IMR-90 (cell line): ENCODE data around the gene CANT1. TPM values are rescaled to one million over a fixed set of nuclear protein-coding genes. Genes with fewer than 3 reads are reported as not detected.

Experiments
- ATAC-seq: fragments of 200-7000 bp; cut with Tn5 transposase; 2 replicates; pipeline ENCODE4 v1.9.1; 2020; ENCODE audit warnings: low read depth, mild to moderate bottlenecking, moderate library complexity
- BruUV-seq: library from RNA; stranded (reverse); fragments of 400-500 nt; replicated peaks from 2 replicates; lab custom pipeline; 2021; lab: Mats Ljungman, UMichigan
- CTCF ChIA-PET: fragments of 300-600 bp; formaldehyde crosslinking; extraction: SDS; loops from one replicate; lab custom pipeline; 2021; ENCODE audit warnings: antibody characterized with exemption; lab: Yijun Ruan, JAX
- POLR2A ChIA-PET: fragments of 300-600 bp; sonication (Branson Sonifier 250); formaldehyde crosslinking; loops from one replicate; lab custom pipeline; 2022; ENCODE audit warnings: antibody characterized with exemption; ENCODE audit not compliant: unreplicated experiment; lab: Charles Lee
- DNase-seq: peaks from one replicate; pipeline ENCODE4 v3.0.0; 2013
- H2AFZ ChIP-seq: replicated peaks from 2 replicates; pipeline ENCODE3; 2013; ENCODE audit warnings: low read length, mild to moderate bottlenecking; ENCODE audit not compliant: poor library complexity
- H2AK5ac ChIP-seq: 2 replicates; pipeline ENCODE4 v1.6.1; 2013; ENCODE audit warnings: low read depth, low read length, inconsistent platforms
- H2AK9ac ChIP-seq: replicated peaks from 2 replicates; pipeline ENCODE3; 2013; ENCODE audit warnings: mild to moderate bottlenecking, low read depth, low read length, moderate library complexity; ENCODE audit not compliant: poor library complexity
- H2BK120ac ChIP-seq: 2 replicates; pipeline ENCODE4 v1.6.1; 2013; ENCODE audit warnings: low read depth, low read length, inconsistent platforms
- H2BK15ac ChIP-seq: 3 replicates; pipeline ENCODE4 v1.6.1; 2013; ENCODE audit warnings: low read depth, low read length, inconsistent platforms
- H2BK20ac ChIP-seq: 2 replicates; pipeline ENCODE4 v1.6.1; 2013; ENCODE audit warnings: low read depth, mild to moderate bottlenecking, inconsistent platforms, low read length, moderate library complexity
- H2BK5ac ChIP-seq: 2 replicates; pipeline ENCODE4 v1.6.1; 2013; ENCODE audit warnings: mild to moderate bottlenecking, low read depth, low read length, inconsistent platforms; ENCODE audit not compliant: poor library complexity, severe bottlenecking
- H3K14ac ChIP-seq: replicated peaks from 2 replicates; pipeline ENCODE4 v1.6.1; 2013; ENCODE audit warnings: low read depth, low read length, inconsistent platforms
- H3K18ac ChIP-seq: 2 replicates; pipeline ENCODE4 v1.6.1; 2013; ENCODE audit warnings: low read depth, low read length, control low read depth
- H3K23ac ChIP-seq: 2 replicates; pipeline ENCODE4 v1.6.1; 2013; ENCODE audit warnings: low read depth, low read length, inconsistent platforms
- H3K27ac ChIP-seq: 2 replicates; pipeline ENCODE4 v1.5.1; 2013; ENCODE audit warnings: mild to moderate bottlenecking, control low read depth, low read length; ENCODE audit not compliant: insufficient read depth
- H3K27me3 ChIP-seq: 2 replicates; pipeline ENCODE4 v1.6.1; 2013; ENCODE audit warnings: low read length; ENCODE audit not compliant: control insufficient read depth, insufficient read depth
- H3K36me3 ChIP-seq: 2 replicates; pipeline ENCODE4 v1.6.1; 2013; ENCODE audit warnings: low read length, mixed read lengths; ENCODE audit not compliant: control insufficient read depth, insufficient read depth
- H3K4ac ChIP-seq: 2 replicates; pipeline ENCODE4 v1.6.1; 2013; ENCODE audit warnings: low read depth, low read length, inconsistent platforms
- H3K4me1 ChIP-seq: 2 replicates; pipeline ENCODE4 v1.6.1; 2013; ENCODE audit warnings: low read length, mixed read lengths; ENCODE audit not compliant: control insufficient read depth, insufficient read depth
- H3K4me2 ChIP-seq: 2 replicates; pipeline ENCODE4 v1.6.1; 2013; ENCODE audit warnings: low read depth, mild to moderate bottlenecking, control low read depth, low read length, moderate library complexity
- H3K4me3 ChIP-seq: 2 replicates; pipeline ENCODE4 v1.5.1; 2013; ENCODE audit warnings: low read depth, mild to moderate bottlenecking, control low read depth, low read length, moderate library complexity; ENCODE audit not compliant: insufficient read depth
- H3K56ac ChIP-seq: 2 replicates; pipeline ENCODE4 v1.6.1; 2013; ENCODE audit warnings: low read length, inconsistent platforms; ENCODE audit not compliant: insufficient read depth; ENCODE audit errors: extremely low read depth
- H3K79me1 ChIP-seq, 2 experiments: 2 replicates each; pipeline ENCODE4 v1.6.1; 2013; ENCODE audit warnings: low read length in 2 of 2, inconsistent platforms in 1 of 2, low read depth in 1 of 2
- H3K9ac ChIP-seq: 2 replicates; pipeline ENCODE4 v1.6.1; 2013; ENCODE audit warnings: low read depth, low read length, control low read depth
- H3K9me1 ChIP-seq: 2 replicates; pipeline ENCODE4 v1.6.1; 2013; ENCODE audit warnings: low read length, inconsistent platforms; ENCODE audit not compliant: insufficient read depth
- H3K9me3 ChIP-seq: 2 replicates; pipeline ENCODE4 v1.6.1; 2013; ENCODE audit warnings: low read length; ENCODE audit not compliant: control insufficient read depth, insufficient read depth
- H4K20me1 ChIP-seq: 2 replicates; pipeline ENCODE4 v1.6.1; 2013; ENCODE audit warnings: low read length, inconsistent platforms; ENCODE audit not compliant: insufficient read depth
- H4K5ac ChIP-seq: 2 replicates; pipeline ENCODE4 v1.6.1; 2013; ENCODE audit warnings: mild to moderate bottlenecking, low read depth, low read length, control low read depth
- H4K8ac ChIP-seq, 2 experiments: 2 replicates each; pipeline ENCODE4 v1.6.1; 2013; ENCODE audit warnings: low read depth in 2 of 2, low read length in 2 of 2, control low read depth in 1 of 2, inconsistent platforms in 1 of 2
- H4K91ac ChIP-seq: 2 replicates; pipeline ENCODE4 v1.6.1; 2013; ENCODE audit warnings: low read depth, low read length, inconsistent platforms; ENCODE audit not compliant: insufficient read depth
- BHLHE40 ChIP-seq: fragments of 150-350 bp; IDR thresholded peaks from 2 replicates; pipeline ENCODE4 v1.6.1; 2016; ENCODE audit warnings: mild to moderate bottlenecking, low read depth, low read length
- CEBPB ChIP-seq: IDR thresholded peaks from 2 replicates; pipeline ENCODE4 v1.6.1; 2012; ENCODE audit warnings: low read depth, low read length, improper control_type of control experiment
- CHD1 ChIP-seq: IDR thresholded peaks from 2 replicates; pipeline ENCODE4 v1.6.1; 2012; ENCODE audit warnings: low read depth, low read length, improper control_type of control experiment
- FOS ChIP-seq: fragments of 150-350 bp; IDR thresholded peaks from 2 replicates; pipeline ENCODE4 v1.6.1; 2016; ENCODE audit warnings: low read depth, low read length
- MAFK ChIP-seq: IDR thresholded peaks from 2 replicates; pipeline ENCODE4 v1.6.1; 2012; ENCODE audit warnings: low read depth, low read length, improper control_type of control experiment
- MAZ ChIP-seq: IDR thresholded peaks from 2 replicates; pipeline ENCODE4 v1.6.1; 2012; ENCODE audit warnings: low read depth, mild to moderate bottlenecking, low read length, improper control_type of control experiment, moderate library complexity, borderline replicate concordance
- MXI1 ChIP-seq: IDR thresholded peaks from 2 replicates; pipeline ENCODE4 v1.6.1; 2012; ENCODE audit warnings: low read depth, mild to moderate bottlenecking, low read length, moderate library complexity, borderline replicate concordance
- NFE2L2 ChIP-seq: fragments of 150-350 bp; IDR thresholded peaks from 2 replicates; pipeline ENCODE4 v1.6.1; 2016; ENCODE audit warnings: low read depth, mild to moderate bottlenecking, low read length
- POLR2A ChIP-seq: IDR thresholded peaks from 2 replicates; pipeline ENCODE4 v1.6.1; 2012; ENCODE audit warnings: mild to moderate bottlenecking, low read depth, low read length
- RAD21 ChIP-seq: IDR thresholded peaks from 2 replicates; pipeline ENCODE4 v1.6.1; 2012; ENCODE audit warnings: low read length, improper control_type of control experiment
- RCOR1 ChIP-seq: IDR thresholded peaks from 2 replicates; pipeline ENCODE4 v1.6.1; 2012; ENCODE audit warnings: mild to moderate bottlenecking, low read length, improper control_type of control experiment; ENCODE audit not compliant: insufficient replicate concordance
- RFX5 ChIP-seq: IDR thresholded peaks from 2 replicates; pipeline ENCODE4 v1.8.0; 2012; ENCODE audit warnings: low read depth, mild to moderate bottlenecking, low read length, moderate library complexity
- SMC3 ChIP-seq: fragments of 150-350 bp; IDR thresholded peaks from 2 replicates; pipeline ENCODE4 v1.6.1; 2016; ENCODE audit warnings: low read depth, mild to moderate bottlenecking, antibody characterized with exemption, low read length, moderate library complexity
- WGBS, 2 experiments: methylation state at CpG; one replicate each; pipeline versions ENCODE4 v1.1.5 to v1.1.7; 2013; ENCODE audit warnings: missing lambda C conversion rate in 2 of 2; ENCODE audit not compliant: insufficient read length in 1 of 2; ENCODE audit errors: extremely low coverage in 2 of 2; 5-methylcytosine and 5-hydroxymethylcytosine counted together
- dilution Hi-C: fragments of 300-500 bp; cut with HindIII; formaldehyde crosslinking; loops from one replicate; pipeline ENCODE4 v1.14.3; 2018; ENCODE audit warnings: low sequenced_read_pairs; ENCODE audit not compliant: unreplicated experiment
- in situ Hi-C: fragments of 300-500 bp; cut with MboI; formaldehyde crosslinking; loops from 3 replicates; pipeline ENCODE4 v1.14.3; 2019; ENCODE audit warnings: low sequenced_read_pairs, inconsistent platforms, mixed read lengths
- intact Hi-C: fragments of 100-400 bp; cut with micrococcal nuclease; formaldehyde crosslinking; loops from 2 replicates; pipeline ENCODE4 v1.10.0; 2022
- polyA plus RNA-seq, 3 experiments: library from polyadenylated mRNA; depleted of rRNA; stranded (reverse); fragments of >200 nt; gene quantifications; 2 replicates each; pipeline ENCODE4 v1.2.3, GENCODE V29; 2012; ENCODE audit warnings: low replicate concordance in 1 of 3
- total RNA-seq: library from RNA; depleted of rRNA; stranded (reverse); fragments of >200 nt; gene quantifications from 2 replicates; pipeline ENCODE4 v1.2.3, GENCODE V29; 2012
- TF ChIP-seq, protein P1 (sequence below): fragments of 150-350 bp; IDR thresholded peaks from 2 replicates; pipeline ENCODE4 v1.6.1; 2016; ENCODE audit warnings: low read depth, mild to moderate bottlenecking, low read length, moderate library complexity, borderline replicate concordance
- TF ChIP-seq, protein P2 (sequence below): fragments of 150-350 bp; IDR thresholded peaks from 2 replicates; pipeline ENCODE4 v1.6.1; 2017; ENCODE audit warnings: mild to moderate bottlenecking, antibody characterized with exemption, low read length, low read depth
- TF ChIP-seq, protein P3 (sequence below): conservative IDR thresholded peaks from 2 replicates; pipeline ENCODE4 v1.5.1; 2012; ENCODE audit warnings: mild to moderate bottlenecking, low read depth, low read length, improper control_type of control experiment

The CANT1 gene
- total and polyA plus RNA-seq, 2 of the 4 experiments (the other 2 are of a cell fraction): 51.8 to 73.4 TPM

DNA sequence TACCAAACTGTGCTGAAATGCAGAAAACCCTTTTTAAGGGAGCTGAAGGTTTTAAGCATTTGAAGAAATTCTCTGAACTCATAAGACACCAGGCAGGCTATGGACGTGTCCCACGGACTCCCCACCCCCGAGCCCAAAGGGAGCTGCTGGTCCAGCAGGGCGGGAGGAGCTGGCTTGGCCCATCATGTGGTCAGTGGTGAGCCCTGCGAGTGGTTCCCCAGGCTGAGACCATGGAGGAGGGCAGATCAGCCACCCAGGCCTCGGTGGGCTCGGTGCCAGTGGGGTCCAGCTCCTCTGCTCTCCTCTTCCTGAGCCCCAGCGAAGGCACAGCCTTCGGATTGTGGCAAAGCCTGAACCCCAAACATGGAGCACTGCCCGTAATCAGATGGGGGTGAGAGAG lies 56.9 kb downstream of the CANT1 start:
- Histone ChIP-seq H2AK9ac (peak overlapping the region; percentile 91), H3K56ac (no peak overlapping the region), H3K27ac (peak overlapping the region; percentile 75; the same call in 1 of the 2 replicates), H3K27me3 (no peaks in the 10 kb centered on the region; the same call in 1 of the 2 replicates), H2BK120ac (peak overlapping the region; percentile 88; the same call in 1 of the 2 replicates), H2BK20ac (peak overlapping the region; percentile 66; the same call in 1 of the 2 replicates), H3K14ac (no peak overlapping the region), H2AFZ (no peak overlapping the region), H2BK15ac (peak overlapping the region; percentile 13; the same call in 1 of the 3 replicates), H3K9me1 (no peaks in the 10 kb centered on the region), H2AK5ac (0 out of 2 replicates have a peak overlapping the region, but pooled peaks have one; percentile 36), H3K9me3 (peaks cover 15% of the 10 kb centered on the region), H3K36me3 (no peaks in the 10 kb centered on the region), H3K4ac (peak overlapping the region; percentile 75; the same call in 1 of the 2 replicates), H3K4me2 (no peak overlapping the region), H3K23ac (no peak overlapping the region), H3K79me1 (no peaks in the 10 kb centered on the region), H4K5ac (peak overlapping the region; percentile 97), H3K9ac (peak overlapping the region; percentile 75; the same call in 1 of the 2 replicates), H2BK5ac (no peak overlapping the region), H4K91ac (no peak overlapping the region; the same call in 1 of the 2 replicates), H3K4me3 (no peak overlapping the region), H4K20me1 (no peaks in the 10 kb centered on the region), H3K18ac (peak overlapping the region; percentile 94), H3K4me1 (peaks cover 18% of the 10 kb centered on the region), H4K8ac (peak overlapping the region; percentile 62 to 87)
- ATAC-seq (0 out of 2 replicates have a peak, but pooled peaks have one; percentile 12), DNase-seq (no peak)
- WGBS, 2 experiments: 80% methylated on average over 3 of the region's 10 CpGs; no CpG with 5 or more reads in 1 of the 2 experiments
- TF ChIP-seq BHLHE40 (no peak), NFE2L2 (no peak), POLR2A (no peak), RCOR1 (no peak), CHD1 (no peak), RAD21 (no peak), MAZ (no peak), FOS (no peak), MXI1 (no peak), MAFK (no peak), SMC3 (no peak), CEBPB (no peak), RFX5 (no peak)
- TF ChIP-seq, protein P1, sequence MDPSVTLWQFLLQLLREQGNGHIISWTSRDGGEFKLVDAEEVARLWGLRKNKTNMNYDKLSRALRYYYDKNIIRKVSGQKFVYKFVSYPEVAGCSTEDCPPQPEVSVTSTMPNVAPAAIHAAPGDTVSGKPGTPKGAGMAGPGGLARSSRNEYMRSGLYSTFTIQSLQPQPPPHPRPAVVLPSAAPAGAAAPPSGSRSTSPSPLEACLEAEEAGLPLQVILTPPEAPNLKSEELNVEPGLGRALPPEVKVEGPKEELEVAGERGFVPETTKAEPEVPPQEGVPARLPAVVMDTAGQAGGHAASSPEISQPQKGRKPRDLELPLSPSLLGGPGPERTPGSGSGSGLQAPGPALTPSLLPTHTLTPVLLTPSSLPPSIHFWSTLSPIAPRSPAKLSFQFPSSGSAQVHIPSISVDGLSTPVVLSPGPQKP: no peak
- TF ChIP-seq, protein P2, sequence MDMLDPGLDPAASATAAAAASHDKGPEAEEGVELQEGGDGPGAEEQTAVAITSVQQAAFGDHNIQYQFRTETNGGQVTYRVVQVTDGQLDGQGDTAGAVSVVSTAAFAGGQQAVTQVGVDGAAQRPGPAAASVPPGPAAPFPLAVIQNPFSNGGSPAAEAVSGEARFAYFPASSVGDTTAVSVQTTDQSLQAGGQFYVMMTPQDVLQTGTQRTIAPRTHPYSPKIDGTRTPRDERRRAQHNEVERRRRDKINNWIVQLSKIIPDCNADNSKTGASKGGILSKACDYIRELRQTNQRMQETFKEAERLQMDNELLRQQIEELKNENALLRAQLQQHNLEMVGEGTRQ: no peak
- TF ChIP-seq, protein P3, sequence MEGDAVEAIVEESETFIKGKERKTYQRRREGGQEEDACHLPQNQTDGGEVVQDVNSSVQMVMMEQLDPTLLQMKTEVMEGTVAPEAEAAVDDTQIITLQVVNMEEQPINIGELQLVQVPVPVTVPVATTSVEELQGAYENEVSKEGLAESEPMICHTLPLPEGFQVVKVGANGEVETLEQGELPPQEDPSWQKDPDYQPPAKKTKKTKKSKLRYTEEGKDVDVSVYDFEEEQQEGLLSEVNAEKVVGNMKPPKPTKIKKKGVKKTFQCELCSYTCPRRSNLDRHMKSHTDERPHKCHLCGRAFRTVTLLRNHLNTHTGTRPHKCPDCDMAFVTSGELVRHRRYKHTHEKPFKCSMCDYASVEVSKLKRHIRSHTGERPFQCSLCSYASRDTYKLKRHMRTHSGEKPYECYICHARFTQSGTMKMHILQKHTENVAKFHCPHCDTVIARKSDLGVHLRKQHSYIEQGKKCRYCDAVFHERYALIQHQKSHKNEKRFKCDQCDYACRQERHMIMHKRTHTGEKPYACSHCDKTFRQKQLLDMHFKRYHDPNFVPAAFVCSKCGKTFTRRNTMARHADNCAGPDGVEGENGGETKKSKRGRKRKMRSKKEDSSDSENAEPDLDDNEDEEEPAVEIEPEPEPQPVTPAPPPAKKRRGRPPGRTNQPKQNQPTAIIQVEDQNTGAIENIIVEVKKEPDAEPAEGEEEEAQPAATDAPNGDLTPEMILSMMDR: no peak
- dilution Hi-C loops (no loop called here), in situ Hi-C loops (loop anchor here (25.0 kb wide), 1 partner anchor 465 kb away; no protein-coding TSS in a partner anchor), intact Hi-C loops (no loop called here)
- BruUV-seq: no TSS peak
- POLR2A ChIA-PET: no interaction called here
- CTCF ChIA-PET: interaction anchor here (0.9 kb wide), 1 partner anchor 100 kb away, joined by 3 read pairs; no protein-coding TSS in a partner anchor
